ENCODE data around the gene LSP1. TPM values are rescaled to one million over a fixed set of nuclear protein-coding genes. Genes with fewer than 3 reads are reported as not detected.

The LSP1 gene
- polyA plus RNA-seq, 1 donor from 2014 or later, result not detected

GRCh38 chr11:1935156-1936071 is 82.5 kb downstream of the LSP1 start:
- H3K27me3 ChIP-seq (ENCODE audit: insufficient read depth, low read depth, low read length), result no peaks in the 10 kb centered on the region
- no peak for TF ChIP-seq POLR2AphosphoS5 (IDR thresholded peaks at IDR 0.05)
- no peaks in the 10 kb centered on the region for H3K9me2 ChIP-seq (ENCODE audit: insufficient read depth, low read length)
- H3K4me2 ChIP-seq (ENCODE audit: low read length), result no peak overlapping the region
- H3K4me3 ChIP-seq (ENCODE audit: low read length), result no peak overlapping the region
- H3K36me3 ChIP-seq (ENCODE audit: insufficient read depth, low read length), result no peaks in the 10 kb centered on the region
- H3F3A ChIP-seq (ENCODE audit: insufficient read depth, low read length, poor library complexity, severe bottlenecking), result no peaks in the 10 kb centered on the region
- no peak overlapping the region for H3K9ac ChIP-seq (ENCODE audit: low read length)
- no peaks in the 10 kb centered on the region for H4K20me1 ChIP-seq (ENCODE audit: insufficient read depth)
- H3K27ac ChIP-seq (ENCODE audit: low read length), result no peak overlapping the region
- H2AFZ ChIP-seq (ENCODE audit: low read depth, low read length), result no peak overlapping the region
- no peaks in the 10 kb centered on the region for H3K79me2 ChIP-seq (replicated peaks; ENCODE audit: insufficient read depth, low read length)
- no peaks in the 10 kb centered on the region for H3K9me3 ChIP-seq (ENCODE audit: low read length)

- H3K36me3 ChIP-seq (ENCODE audit: insufficient read depth, low read length), result no peaks in the 10 kb centered on the region
- no peaks in the 10 kb centered on the region for H3K27me3 ChIP-seq (ENCODE audit: insufficient read depth, low read depth, low read length)
- H3K9ac ChIP-seq (ENCODE audit: low read length), result no peak overlapping the region
- no peaks in the 10 kb centered on the region for H4K20me1 ChIP-seq (ENCODE audit: insufficient read depth)
- no peak overlapping the region for H3K4me3 ChIP-seq (ENCODE audit: low read length)
- no peaks in the 10 kb centered on the region for H3K9me2 ChIP-seq (ENCODE audit: insufficient read depth, low read length)
- no peak overlapping the region for H3K27ac ChIP-seq (ENCODE audit: low read length)
- H3F3A ChIP-seq (ENCODE audit: insufficient read depth, low read length, poor library complexity, severe bottlenecking), result no peaks in the 10 kb centered on the region
- H3K4me2 ChIP-seq (ENCODE audit: low read length), result no peak overlapping the region
- H3K79me2 ChIP-seq (replicated peaks; ENCODE audit: insufficient read depth, low read length), result no peaks in the 10 kb centered on the region
- H3K9me3 ChIP-seq (ENCODE audit: low read length), result no peaks in the 10 kb centered on the region
- TF ChIP-seq EP300 (conservative IDR thresholded peaks at IDR 0.05; ENCODE audit: poor library complexity, severe bottlenecking), result no peak
- TF ChIP-seq CTCF (IDR thresholded peaks at IDR 0.05; ENCODE audit: poor library complexity, severe bottlenecking), result no peak
- TF ChIP-seq POLR2AphosphoS5 (IDR thresholded peaks at IDR 0.05), result no peak
- TF ChIP-seq TAF1 (IDR thresholded peaks at IDR 0.05; ENCODE audit: low read depth), result no peak
- TF ChIP-seq SMC3 (conservative IDR thresholded peaks at IDR 0.05; ENCODE audit: poor library complexity), result no peak
- no peak for TF ChIP-seq MXI1 (conservative IDR thresholded peaks at IDR 0.05; ENCODE audit: poor library complexity, severe bottlenecking)
- no peak for TF ChIP-seq RAD21 (conservative IDR thresholded peaks at IDR 0.05)
- no peak for TF ChIP-seq REST (IDR thresholded peaks at IDR 0.05; ENCODE audit: borderline replicate concordance)
- TF ChIP-seq EZH2 (IDR thresholded peaks at IDR 0.05; ENCODE audit: borderline replicate concordance, insufficient read depth, low read length, poor library complexity, severe bottlenecking), result no peak
- H2AFZ ChIP-seq (ENCODE audit: low read depth, low read length), result no peak overlapping the region
Observed at GRCh38 chr11:1936072-1936780, 83.3 kb downstream of the LSP1 start.

Measured in neural cell (in vitro differentiated cells).